Measurements from ENCODE around the gene PPP2R3A.

Gene PPP2R3A

DNA sequence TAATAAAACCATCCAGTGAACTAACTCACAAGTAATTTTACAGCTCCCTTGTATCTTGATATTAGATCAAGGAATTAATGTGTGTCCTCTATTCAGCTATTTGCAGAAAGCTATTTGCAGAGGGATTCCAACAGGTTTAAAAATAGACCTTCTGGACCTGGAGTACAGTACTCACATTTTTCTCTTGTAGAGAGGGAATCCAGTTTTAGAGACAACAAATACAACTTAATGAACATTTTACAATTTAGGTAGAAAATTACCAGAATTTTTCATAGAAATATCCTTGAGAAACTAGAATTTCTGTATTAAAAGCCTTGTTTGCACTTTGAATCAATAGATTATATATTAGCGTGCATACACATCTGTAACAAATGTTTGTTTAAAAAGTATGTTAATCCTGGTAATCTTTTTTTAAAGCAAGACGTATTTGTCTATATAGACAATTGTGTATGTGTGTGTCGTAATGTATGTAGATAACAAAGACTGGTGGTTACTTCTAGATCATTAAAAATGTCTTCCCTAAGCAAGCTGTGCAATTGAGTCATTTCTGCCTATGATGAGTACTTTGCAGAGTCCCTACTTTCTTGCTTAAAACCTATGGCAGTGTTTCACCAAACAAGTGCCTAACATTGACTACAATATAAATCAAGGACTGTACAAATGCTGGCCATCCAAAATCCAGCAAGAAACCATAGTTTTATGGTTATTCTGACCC, 57.9 kb downstream of the PPP2R3A start:
- Histone ChIP-seq H3K27me3 (ENCODE audit: low read depth, low read length) (peaks cover 39% of the 10 kb centered on the region), H3K4me3 (ENCODE audit: low read length) (no peak overlapping the region), H2AFZ (ENCODE audit: low read depth, low read length) (no peak overlapping the region), H3K4me1 (ENCODE audit: low read length) (peaks cover 11% of the 10 kb centered on the region; the same call in 1 of the 2 replicates), H3K36me3 (replicated peaks; ENCODE audit: low read depth, low read length) (no peaks in the 10 kb centered on the region), H3K4me2 (ENCODE audit: low read length) (no peak overlapping the region), H4K20me1 (ENCODE audit: insufficient read depth, low read length) (no peaks in the 10 kb centered on the region), H3K9ac (ENCODE audit: low read length) (no peak overlapping the region), H3K79me2 (ENCODE audit: low read length) (no peaks in the 10 kb centered on the region), H3K27ac (ENCODE audit: low read length) (no peak overlapping the region), H3K9me3 (ENCODE audit: insufficient read depth, low read length) (no peaks in the 10 kb centered on the region)
- no peak for TF ChIP-seq EZH2phosphoT487 (IDR thresholded peaks at IDR 0.05; ENCODE audit: low read depth)
- TF ChIP-seq, protein P1, sequence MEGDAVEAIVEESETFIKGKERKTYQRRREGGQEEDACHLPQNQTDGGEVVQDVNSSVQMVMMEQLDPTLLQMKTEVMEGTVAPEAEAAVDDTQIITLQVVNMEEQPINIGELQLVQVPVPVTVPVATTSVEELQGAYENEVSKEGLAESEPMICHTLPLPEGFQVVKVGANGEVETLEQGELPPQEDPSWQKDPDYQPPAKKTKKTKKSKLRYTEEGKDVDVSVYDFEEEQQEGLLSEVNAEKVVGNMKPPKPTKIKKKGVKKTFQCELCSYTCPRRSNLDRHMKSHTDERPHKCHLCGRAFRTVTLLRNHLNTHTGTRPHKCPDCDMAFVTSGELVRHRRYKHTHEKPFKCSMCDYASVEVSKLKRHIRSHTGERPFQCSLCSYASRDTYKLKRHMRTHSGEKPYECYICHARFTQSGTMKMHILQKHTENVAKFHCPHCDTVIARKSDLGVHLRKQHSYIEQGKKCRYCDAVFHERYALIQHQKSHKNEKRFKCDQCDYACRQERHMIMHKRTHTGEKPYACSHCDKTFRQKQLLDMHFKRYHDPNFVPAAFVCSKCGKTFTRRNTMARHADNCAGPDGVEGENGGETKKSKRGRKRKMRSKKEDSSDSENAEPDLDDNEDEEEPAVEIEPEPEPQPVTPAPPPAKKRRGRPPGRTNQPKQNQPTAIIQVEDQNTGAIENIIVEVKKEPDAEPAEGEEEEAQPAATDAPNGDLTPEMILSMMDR (IDR thresholded peaks at IDR 0.05; ENCODE audit: low read depth, low read length): no peak

DNA sequence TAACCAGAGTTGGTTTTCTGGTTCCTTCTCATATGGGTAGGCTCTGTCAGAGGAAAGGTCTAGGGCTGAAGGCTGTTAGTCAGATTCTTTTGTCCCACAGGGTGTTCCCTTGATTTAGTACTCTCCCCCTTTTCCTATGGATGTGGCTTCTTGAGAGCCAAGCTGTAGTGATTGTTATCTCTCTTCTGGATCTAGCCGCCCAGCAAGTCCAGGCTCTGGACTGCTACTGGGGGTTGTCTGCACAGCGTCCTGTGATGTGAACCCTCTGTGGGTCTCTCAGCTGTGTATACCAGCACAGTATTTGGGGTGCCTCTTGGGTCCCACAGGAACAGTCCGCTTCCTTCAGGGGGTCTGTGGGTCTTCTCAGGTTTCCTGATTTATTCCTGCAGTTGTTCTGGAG, 70.8 kb downstream of the PPP2R3A start:
- Histone ChIP-seq H3K27ac (ENCODE audit: low read length) (no peak overlapping the region), H3K4me2 (ENCODE audit: low read length) (no peak overlapping the region), H3K36me3 (replicated peaks; ENCODE audit: low read depth, low read length) (no peaks in the 10 kb centered on the region), H3K79me2 (ENCODE audit: low read length) (no peaks in the 10 kb centered on the region), H2AFZ (ENCODE audit: low read depth, low read length) (no peak overlapping the region), H3K9ac (ENCODE audit: low read length) (no peak overlapping the region), H3K27me3 (ENCODE audit: low read depth, low read length) (peaks cover 30% of the 10 kb centered on the region), H3K4me1 (ENCODE audit: low read length) (no peaks in the 10 kb centered on the region), H3K4me3 (ENCODE audit: low read length) (no peak overlapping the region), H4K20me1 (ENCODE audit: insufficient read depth, low read length) (no peaks in the 10 kb centered on the region), H3K9me3 (ENCODE audit: insufficient read depth, low read length) (no peaks in the 10 kb centered on the region)
- TF ChIP-seq EZH2phosphoT487 (IDR thresholded peaks at IDR 0.05; ENCODE audit: low read depth): no peak
- TF ChIP-seq, protein P1 (IDR thresholded peaks at IDR 0.05; ENCODE audit: low read depth, low read length): no peak

DNA sequence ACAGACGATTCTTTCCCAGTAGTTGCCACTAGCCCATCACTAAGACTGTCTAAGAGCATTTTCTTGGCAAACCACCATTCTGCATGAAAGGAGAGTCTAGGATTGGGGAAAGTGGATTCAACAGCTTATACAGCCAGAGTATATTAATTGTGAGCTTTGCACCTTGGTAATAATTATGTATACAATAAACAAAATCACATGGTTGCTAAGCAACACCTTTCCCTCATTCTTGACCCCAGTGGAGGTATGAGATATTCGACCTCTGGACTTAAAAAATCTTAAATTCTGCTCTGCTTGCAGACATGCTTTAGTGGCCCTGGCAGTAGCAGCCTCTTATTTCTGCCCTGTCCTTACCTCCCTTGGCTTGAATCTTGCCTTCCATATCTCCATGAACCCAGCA, 73.1 kb downstream of the PPP2R3A start:
- Histone ChIP-seq H2AFZ (ENCODE audit: low read depth, low read length) (no peak overlapping the region), H3K36me3 (replicated peaks; ENCODE audit: low read depth, low read length) (no peaks in the 10 kb centered on the region), H3K27ac (ENCODE audit: low read length) (no peak overlapping the region), H3K27me3 (ENCODE audit: low read depth, low read length) (peaks cover 36% of the 10 kb centered on the region), H3K4me2 (ENCODE audit: low read length) (no peak overlapping the region), H3K9ac (ENCODE audit: low read length) (no peak overlapping the region), H4K20me1 (ENCODE audit: insufficient read depth, low read length) (no peaks in the 10 kb centered on the region), H3K4me1 (ENCODE audit: low read length) (no peaks in the 10 kb centered on the region), H3K4me3 (ENCODE audit: low read length) (no peak overlapping the region), H3K79me2 (ENCODE audit: low read length) (no peaks in the 10 kb centered on the region), H3K9me3 (ENCODE audit: insufficient read depth, low read length) (no peaks in the 10 kb centered on the region)
- TF ChIP-seq, protein P1 (IDR thresholded peaks at IDR 0.05; ENCODE audit: low read depth, low read length): no peak
- TF ChIP-seq EZH2phosphoT487 (IDR thresholded peaks at IDR 0.05; ENCODE audit: low read depth): no peak

DNA sequence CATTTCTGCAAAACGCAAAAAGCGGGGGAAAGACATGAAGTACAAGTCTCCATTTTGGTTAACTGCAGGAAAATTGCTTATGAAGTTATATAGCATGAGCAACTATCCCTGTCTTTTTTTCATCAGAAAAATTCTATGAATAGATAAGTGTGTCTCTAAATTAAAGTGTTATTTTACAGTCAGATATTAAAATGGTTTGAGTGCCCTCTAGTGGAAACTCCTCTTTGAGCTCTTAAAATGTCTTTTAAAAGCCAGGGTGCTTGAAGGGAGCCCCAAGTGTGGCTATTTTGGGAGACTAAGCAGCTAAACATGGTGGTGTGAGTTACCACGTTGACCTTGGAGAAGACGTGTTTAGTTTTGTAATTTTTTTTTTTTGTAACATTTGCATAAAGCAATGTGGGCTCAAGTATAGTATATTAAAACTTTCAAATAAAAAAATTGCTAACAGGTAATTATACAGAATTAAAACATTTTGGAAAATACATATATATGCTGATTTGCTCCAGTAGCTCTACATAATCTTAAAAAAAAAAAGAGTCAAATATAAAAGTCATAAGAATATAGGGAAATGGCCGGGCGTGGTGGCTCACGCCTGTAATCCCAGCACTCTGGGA, 77.2 kb downstream of the PPP2R3A start:
- H3K4me1 ChIP-seq (ENCODE audit: low read length): no peaks in the 10 kb centered on the region
- TF ChIP-seq, protein P1 (IDR thresholded peaks at IDR 0.05; ENCODE audit: low read depth, low read length): peak; percentile 73
- TF ChIP-seq EZH2phosphoT487 (IDR thresholded peaks at IDR 0.05; ENCODE audit: low read depth): no peak
- no peaks in the 10 kb centered on the region for H3K36me3 ChIP-seq (replicated peaks; ENCODE audit: low read depth, low read length)
- H2AFZ ChIP-seq (ENCODE audit: low read depth, low read length): no peak overlapping the region
- H3K4me2 ChIP-seq (ENCODE audit: low read length): no peak overlapping the region
- no peaks in the 10 kb centered on the region for H3K9me3 ChIP-seq (ENCODE audit: insufficient read depth, low read length)
- H3K9ac ChIP-seq (ENCODE audit: low read length): no peak overlapping the region
- H3K79me2 ChIP-seq (ENCODE audit: low read length): no peaks in the 10 kb centered on the region
- H4K20me1 ChIP-seq (ENCODE audit: insufficient read depth, low read length): no peaks in the 10 kb centered on the region
- no peak overlapping the region for H3K27ac ChIP-seq (ENCODE audit: low read length)
- H3K27me3 ChIP-seq (ENCODE audit: low read depth, low read length): peaks cover 22% of the 10 kb centered on the region
- no peak overlapping the region for H3K4me3 ChIP-seq (ENCODE audit: low read length)
